Mesothelial cell of epicardium (in vitro differentiated cells): ENCODE measurements around the gene CRPPA. TPM values are rescaled to one million over a fixed set of nuclear protein-coding genes. Genes with fewer than 3 reads are reported as not detected.

Source experiments
- DNase-seq, 2 experiments: peaks; one replicate each; pipeline ENCODE4 v3.0.0; 2021; ENCODE audit warnings: low spot score in 2 of 2; ENCODE audit not compliant: unreplicated experiment in 2 of 2
- H3K27ac Mint-ChIP-seq: 2 replicates; pipeline ENCODE4 v1.8.0; 2021; ENCODE audit warnings: mixed read lengths
- H3K27me3 Mint-ChIP-seq: 2 replicates; pipeline ENCODE4 v1.8.0; 2021; ENCODE audit warnings: low read depth, mixed read lengths
- H3K36me3 Mint-ChIP-seq: 2 replicates; pipeline ENCODE4 v1.8.0; 2021; ENCODE audit warnings: mixed read lengths
- H3K4me1 Mint-ChIP-seq: 2 replicates; pipeline ENCODE4 v1.8.0; 2021; ENCODE audit warnings: mixed read lengths
- H3K4me3 Mint-ChIP-seq: 2 replicates; pipeline ENCODE4 v1.8.0; 2021; ENCODE audit warnings: mild to moderate bottlenecking, moderate library complexity, mixed read lengths
- H3K9me3 Mint-ChIP-seq: 2 replicates; pipeline ENCODE4 v1.8.0; 2021; ENCODE audit warnings: mixed read lengths
- CTCF ChIP-seq: fragments of 200-600 bp; sonication (generic); IDR thresholded peaks from one replicate; pipeline ENCODE4 v1.5.0; 2021; ENCODE audit warnings: antibody characterized with exemption; ENCODE audit not compliant: unreplicated experiment
- total RNA-seq: library from RNA; stranded (reverse); gene quantifications from 3 replicates; pipeline ENCODE4 v1.2.1, GENCODE V29; 2021

CRPPA gene
- total RNA-seq, 1 donor from 2014 or later, result 4.4 TPM

- DNase-seq, result no peak
- peaks cover 27% of the 10 kb centered on the region for H3K9me3 Mint-ChIP-seq
- no peaks in the 10 kb centered on the region for H3K27me3 Mint-ChIP-seq
- H3K4me3 Mint-ChIP-seq, result no peak overlapping the region
- TF ChIP-seq CTCF, result no peak
- peaks cover 34% of the 10 kb centered on the region for H3K36me3 Mint-ChIP-seq
- H3K4me1 Mint-ChIP-seq, result no peaks in the 10 kb centered on the region
- H3K27ac Mint-ChIP-seq, result no peak overlapping the region
Observed at GRCh38 chr7:16403475-16403874, 17.9 kb downstream of the CRPPA start.

GRCh38 chr7:16402940-16403339, 18.4 kb downstream of the CRPPA start:
- DNase-seq, result no peak
- Mint-ChIP-seq H3K36me3 (peaks cover 36% of the 10 kb centered on the region), H3K4me3 (no peak overlapping the region), H3K4me1 (no peaks in the 10 kb centered on the region), H3K27me3 (no peaks in the 10 kb centered on the region), H3K27ac (no peak overlapping the region), H3K9me3 (peaks cover 29% of the 10 kb centered on the region)
- TF ChIP-seq CTCF, result no peak

GRCh38 chr7:16402091-16402490, 19.2 kb downstream of the CRPPA start:
- H3K9me3 Mint-ChIP-seq, result peaks cover 34% of the 10 kb centered on the region
- peaks cover 43% of the 10 kb centered on the region for H3K36me3 Mint-ChIP-seq
- H3K27me3 Mint-ChIP-seq, result no peaks in the 10 kb centered on the region
- no peak for TF ChIP-seq CTCF
- DNase-seq, result no peak
- H3K4me1 Mint-ChIP-seq, result no peaks in the 10 kb centered on the region
- H3K27ac Mint-ChIP-seq, result no peak overlapping the region
- no peak overlapping the region for H3K4me3 Mint-ChIP-seq

GRCh38 chr7:16400893-16401275, 20.5 kb downstream of the CRPPA start:
- Mint-ChIP-seq H3K4me1 (no peaks in the 10 kb centered on the region), H3K9me3 (peaks cover 45% of the 10 kb centered on the region), H3K27ac (no peak overlapping the region), H3K4me3 (no peak overlapping the region), H3K27me3 (no peaks in the 10 kb centered on the region), H3K36me3 (peaks cover 55% of the 10 kb centered on the region)
- TF ChIP-seq CTCF, result no peak
- no peak for DNase-seq

- Mint-ChIP-seq H3K9me3 (peaks cover 47% of the 10 kb centered on the region), H3K27me3 (no peaks in the 10 kb centered on the region), H3K36me3 (peaks cover 57% of the 10 kb centered on the region), H3K27ac (no peak overlapping the region), H3K4me1 (no peaks in the 10 kb centered on the region), H3K4me3 (no peak overlapping the region)
- DNase-seq, result no peak
- TF ChIP-seq CTCF, result no peak
Observed at GRCh38 chr7:16399916-16400892, 21.1 kb downstream of the CRPPA start.
